ACHN (cell line): ENCODE measurements around the gene DNASE2.
"Not testable (repeated sequence)": the region's sequence is repeated elsewhere in the genome, so short reads cannot be mapped to it uniquely, and the experiment has no call there.

Experiments used
- DNase-seq: peaks from one replicate; pipeline ENCODE4 v3.0.0-alpha.2; 2015
- in situ Hi-C: cut with HindIII; loops from 2 replicates; pipeline ENCODE4 v1.10.0; 2017; ENCODE audit warnings: low sequenced_read_pairs, low pct_ligation_motif_present, low pct_unique_long_range_greater_than_20kb

Gene DNASE2

DNA sequence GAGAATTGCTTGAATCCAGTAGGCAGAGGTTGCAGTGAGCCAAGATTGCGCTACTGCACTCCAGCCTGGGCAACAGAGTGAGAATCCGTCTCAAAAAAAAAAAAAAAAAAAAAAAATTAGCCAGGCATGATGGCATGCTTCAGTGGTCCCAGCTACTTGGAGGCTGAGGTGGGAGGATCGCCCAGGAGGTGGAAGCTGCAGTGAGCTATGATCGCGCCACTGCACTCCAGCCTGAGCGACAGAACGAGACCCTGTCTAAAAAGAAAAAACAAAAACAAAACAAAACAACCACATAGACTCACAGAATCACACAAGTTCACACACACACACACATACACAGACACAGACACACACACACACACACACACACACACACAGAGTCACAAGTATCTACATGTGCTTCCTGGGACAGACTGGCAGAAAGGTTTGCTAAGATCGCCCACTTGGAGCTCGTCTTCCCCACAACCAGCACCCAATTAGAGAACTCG lies 9.1 kb upstream of the DNASE2 start:
- DNase-seq, in situ Hi-C loops: not testable (repeated sequence)

DNA sequence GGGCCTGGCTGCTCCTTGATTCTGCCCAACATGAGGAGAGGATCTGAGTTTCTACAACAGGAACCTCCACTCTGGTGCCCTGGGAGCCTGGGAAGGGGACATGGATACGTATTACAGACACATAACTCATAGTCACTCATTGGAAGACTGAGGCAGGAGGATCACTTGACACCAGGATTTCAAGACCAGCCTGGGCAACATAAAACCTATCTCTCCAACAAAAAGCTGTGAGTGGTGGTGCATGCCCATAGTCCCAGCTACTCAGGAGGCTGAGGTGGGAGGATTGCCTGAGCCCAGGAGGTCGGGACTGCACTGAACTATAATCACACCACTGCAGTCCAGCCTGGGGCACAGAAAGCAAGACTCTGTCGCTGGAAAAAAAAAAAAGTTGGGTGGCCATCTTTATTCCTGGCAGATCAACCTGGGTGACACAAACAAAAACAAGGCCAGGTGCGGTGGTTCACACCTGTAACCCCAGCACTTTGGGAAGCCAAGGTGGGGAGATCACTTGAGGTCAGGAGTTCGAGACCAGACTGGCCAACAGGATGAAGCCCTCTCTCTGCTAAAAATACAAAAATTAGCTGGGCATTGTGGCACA lies 6.9 kb upstream of the DNASE2 start:
- DNase-seq, result no peak
- in situ Hi-C loops, result no loop called here

DNA sequence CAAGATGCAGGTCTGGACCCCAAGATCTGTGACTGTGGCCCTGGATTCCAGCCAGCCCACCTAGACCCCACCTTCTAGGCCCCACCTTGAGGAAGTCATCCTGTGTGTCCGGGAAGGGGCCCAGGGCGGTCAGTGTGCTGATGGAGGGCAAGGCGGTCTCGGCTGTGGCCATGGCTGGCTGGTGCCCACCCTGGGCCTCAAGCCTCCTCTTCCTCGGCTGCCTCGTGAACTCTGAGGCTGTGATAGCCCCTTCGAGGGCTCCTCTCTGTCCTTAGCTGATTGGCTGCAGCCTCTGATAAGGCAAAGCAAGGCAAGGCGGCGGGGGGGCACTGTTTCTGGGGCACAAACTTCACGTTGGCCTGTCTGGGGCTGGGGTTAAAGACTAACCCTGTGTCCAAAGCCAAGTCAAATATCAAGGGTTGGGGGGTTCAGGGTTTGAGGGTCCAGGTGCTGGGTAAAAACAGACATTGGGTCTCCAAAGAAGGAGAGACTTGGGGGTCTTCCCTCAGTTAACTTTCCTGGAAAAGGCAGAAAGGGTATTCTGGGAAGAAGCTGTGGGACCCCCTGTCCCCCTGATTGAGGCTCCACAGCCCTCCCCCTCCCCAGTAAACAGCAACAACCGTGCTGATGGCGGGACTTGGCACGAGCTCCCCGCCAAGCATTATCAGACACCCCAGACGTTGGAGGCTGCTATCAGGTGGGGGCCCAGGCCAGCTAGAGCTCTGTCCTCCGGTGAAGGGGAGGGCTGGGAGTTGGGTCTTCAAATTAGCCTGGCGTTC lies 5.9 kb upstream of the DNASE2 start, which contains the start of gene KLF1:
TSS of gene KLF1 (minus strand) at position 233 of the 779 bp plus-strand sequence. CDS start at position 172, 61 bp downstream.
- in situ Hi-C loops, result no loop called here
- no peak for DNase-seq

DNA sequence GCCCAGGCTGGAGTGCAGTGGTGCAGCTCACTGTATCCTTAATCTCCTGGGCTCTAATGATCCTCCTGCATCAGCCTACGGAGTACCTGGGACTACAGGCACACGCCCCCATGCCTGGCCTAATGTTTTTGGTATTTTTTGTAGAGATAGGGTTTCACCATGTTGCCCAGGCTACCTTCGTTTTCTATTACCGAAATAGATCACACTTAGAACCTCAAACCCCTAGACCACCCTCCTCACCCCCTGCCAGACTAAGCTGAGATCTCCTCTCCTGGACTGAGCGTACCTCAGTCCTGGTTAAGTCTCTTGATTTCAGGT lies 5.4 kb upstream of the DNASE2 start:
- in situ Hi-C loops, result no loop called here
- DNase-seq, result no peak

DNA sequence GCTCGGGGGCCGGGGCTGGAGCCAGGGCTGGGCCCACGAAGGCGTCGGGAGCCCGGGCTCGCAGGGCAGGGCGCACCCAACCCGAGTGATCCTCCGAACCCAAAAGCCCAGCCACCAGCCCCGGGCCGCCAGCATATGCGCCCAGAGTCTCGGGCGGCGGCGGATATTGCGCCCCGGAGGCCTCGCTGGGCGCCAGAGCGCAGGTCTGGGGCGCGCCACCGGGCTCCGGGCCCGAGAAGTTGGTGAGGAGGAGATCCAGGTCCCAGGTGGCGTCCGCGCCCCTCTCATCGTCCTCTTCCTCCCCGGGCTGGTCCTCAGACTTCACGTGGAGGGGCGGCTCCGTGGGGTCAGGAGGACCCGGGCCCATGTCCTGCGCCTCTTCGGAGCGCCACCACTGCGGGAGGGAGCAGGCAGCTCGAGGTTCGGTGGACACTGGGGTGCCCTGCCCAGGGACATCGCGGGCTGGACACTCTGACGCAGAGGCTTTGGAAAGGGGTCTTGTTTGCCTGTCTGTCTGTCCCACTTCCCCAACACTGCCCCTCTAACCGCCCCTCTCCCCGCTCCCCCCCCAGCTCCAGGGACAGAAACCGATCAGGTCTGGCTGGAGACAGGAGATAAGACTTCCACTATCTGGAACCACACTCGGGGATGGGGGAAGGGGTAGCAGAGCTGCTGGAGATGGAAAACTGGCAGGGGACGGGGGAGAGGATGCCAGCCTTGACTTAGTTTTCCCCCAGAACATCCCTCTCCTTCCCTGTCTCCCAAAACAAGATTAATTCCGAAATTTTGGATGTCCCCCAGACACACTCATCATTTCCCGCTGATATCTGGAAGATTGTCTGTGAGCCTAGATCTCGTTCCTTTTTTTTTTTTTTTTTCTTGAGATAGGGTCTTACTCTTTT lies 4.8 kb upstream of the DNASE2 start:
- no peak for DNase-seq
- in situ Hi-C loops, result no loop called here

DNA sequence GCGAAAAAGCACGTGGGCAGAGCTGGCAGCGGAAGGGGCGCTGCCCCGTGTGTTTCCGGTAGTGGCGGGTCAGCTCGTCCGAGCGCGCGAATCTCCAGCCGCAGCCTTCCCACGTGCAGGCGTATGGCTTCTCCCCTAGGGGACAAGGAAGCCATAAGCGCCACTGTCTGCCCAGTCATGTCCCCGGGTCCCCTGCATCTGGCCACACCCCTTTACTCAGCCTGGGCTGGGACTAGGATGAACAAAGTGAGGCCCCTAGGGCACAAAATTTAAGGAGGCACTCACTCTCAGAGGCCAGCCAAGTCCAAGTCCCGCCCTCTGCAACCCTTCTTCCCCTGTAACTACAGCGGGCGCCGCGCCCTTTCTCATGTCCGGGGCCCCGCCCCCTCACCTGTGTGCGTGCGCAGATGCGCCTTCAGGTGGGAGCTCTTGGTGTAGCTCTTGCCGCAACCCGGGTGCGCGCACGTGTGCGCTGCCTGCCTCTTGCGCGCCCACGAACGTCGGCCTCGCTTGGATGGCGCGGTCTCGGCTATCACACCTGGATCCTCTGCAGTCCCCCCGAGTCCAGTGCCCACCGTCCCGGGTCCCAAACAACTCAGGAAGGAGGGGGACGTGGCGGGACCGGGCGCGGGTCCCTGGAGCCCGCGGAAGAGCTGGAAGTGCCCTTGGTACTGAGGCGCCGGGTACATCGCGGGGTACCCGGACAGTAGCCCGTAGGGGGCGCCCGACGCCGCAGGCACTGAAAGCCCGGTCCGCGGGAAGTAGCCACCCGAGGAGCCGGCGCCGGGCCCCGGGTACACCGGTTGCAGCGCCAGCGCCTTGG lies 3.9 kb upstream of the DNASE2 start:
- no peak for DNase-seq
- in situ Hi-C loops, result no loop called here

DNA sequence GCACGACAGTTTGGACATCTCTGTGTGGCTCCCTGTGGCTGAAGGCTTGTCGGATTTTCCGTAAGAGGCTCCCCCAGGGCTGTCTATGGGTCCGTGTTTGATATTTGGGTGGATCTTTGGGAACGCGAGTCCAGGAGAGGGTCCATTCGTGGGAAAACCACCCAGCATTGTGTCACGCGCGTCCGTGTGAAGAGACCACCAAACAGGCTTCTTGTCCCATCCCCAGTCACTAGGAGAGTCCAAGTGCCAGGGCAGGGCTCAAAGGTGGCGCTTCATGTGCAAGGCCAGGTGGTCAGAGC lies 3.3 kb upstream of the DNASE2 start:
- in situ Hi-C loops, result no loop called here
- no peak for DNase-seq

DNA sequence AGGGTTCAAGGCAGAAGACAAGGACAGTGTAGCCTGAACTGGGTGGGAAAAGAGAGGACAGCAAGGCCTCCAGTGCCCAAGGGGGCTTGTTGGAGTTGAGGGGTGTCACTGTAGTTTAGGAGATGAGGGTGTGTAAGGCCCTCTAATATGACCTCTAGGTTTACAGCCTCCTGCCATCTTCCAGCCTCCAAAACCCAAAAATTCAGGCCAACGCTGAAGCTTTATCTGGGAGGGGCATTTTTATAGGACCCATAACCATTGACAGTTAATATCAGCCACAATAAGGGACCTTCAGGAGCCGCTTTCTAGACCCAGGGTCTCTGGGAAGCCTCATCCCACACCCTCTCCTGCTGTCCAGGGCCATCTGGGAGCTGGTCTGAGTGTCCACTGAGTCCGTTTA lies 3.0 kb upstream of the DNASE2 start:
- DNase-seq, result no peak
- in situ Hi-C loops, result no loop called here

DNA sequence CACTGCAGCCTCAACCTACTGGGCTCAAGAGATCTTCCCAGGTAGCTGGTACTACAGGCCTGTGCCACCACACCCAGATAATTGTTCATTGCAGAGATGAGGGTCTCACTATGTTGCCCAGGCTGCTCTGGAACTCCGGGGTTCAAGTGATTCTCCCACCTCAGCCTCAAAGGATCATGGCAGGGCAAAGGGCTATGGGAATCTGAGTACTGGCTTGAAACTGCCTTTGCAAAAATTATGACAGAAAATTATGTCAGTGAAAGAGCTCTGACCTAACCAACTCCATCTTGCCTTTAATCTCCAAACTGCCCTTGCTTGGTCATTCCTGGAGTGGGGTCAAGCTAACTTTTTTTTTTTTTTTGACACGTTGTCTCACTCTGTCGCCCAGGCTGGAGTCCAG lies 1.3 kb upstream of the DNASE2 start:
- DNase-seq, result no peak
- in situ Hi-C loops, result no loop called here

DNA sequence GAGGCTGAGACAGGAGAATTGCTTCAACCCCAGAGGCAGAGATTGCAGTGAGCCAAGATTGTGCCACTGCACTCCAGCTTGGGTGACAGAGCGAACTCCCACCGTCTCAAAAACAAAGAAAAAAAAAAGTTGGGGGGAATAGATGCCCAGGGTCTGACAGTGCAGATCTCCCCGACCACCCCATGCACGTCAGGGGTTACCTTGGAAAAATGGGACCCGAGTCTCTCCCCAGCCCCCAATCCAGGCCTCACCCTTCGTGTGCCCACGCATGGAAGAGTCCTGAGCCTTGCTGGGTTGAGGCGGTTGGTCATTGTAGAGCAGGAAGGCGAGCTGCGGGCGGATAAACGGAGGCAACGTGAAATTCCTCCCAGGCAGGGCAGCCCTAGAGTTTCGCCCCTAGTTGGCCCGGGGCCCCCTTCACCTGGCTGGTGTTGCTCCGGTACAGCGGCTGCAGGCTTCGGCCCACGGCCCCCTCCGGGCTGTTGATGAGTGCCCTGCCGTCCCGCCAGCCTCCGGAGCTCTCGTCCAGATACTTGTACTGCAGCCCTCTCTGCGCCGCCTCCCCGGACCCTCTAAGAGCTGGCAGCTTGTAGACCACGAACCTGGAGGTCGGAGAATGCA lies 588 bp downstream of the DNASE2 start:
- in situ Hi-C loops, result no loop called here

DNA sequence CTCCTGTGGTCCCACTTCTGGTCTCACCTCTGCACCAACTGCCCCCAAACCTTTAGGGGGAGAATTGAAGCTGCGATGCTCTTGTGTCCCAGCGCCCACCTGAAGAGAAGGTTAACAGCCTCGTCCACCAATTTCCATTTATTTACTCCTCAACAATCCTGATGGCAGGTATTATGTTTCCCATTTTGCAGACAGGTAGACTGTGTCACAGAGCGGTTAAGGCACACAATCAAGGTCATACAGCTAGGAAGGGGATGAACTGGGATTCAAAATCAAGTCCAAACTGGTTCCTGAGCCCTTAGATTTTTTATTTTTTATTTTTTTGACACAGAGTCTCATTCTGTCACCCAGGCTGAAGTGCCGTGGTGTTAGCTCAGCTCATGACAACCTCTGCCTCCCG lies 6.2 kb downstream of the DNASE2 start:
- in situ Hi-C loops, result no loop called here
- no peak for DNase-seq

More for the DNA sequence above, 588 bp downstream of the DNASE2 start:
- DNase-seq, result no peak

DNA sequence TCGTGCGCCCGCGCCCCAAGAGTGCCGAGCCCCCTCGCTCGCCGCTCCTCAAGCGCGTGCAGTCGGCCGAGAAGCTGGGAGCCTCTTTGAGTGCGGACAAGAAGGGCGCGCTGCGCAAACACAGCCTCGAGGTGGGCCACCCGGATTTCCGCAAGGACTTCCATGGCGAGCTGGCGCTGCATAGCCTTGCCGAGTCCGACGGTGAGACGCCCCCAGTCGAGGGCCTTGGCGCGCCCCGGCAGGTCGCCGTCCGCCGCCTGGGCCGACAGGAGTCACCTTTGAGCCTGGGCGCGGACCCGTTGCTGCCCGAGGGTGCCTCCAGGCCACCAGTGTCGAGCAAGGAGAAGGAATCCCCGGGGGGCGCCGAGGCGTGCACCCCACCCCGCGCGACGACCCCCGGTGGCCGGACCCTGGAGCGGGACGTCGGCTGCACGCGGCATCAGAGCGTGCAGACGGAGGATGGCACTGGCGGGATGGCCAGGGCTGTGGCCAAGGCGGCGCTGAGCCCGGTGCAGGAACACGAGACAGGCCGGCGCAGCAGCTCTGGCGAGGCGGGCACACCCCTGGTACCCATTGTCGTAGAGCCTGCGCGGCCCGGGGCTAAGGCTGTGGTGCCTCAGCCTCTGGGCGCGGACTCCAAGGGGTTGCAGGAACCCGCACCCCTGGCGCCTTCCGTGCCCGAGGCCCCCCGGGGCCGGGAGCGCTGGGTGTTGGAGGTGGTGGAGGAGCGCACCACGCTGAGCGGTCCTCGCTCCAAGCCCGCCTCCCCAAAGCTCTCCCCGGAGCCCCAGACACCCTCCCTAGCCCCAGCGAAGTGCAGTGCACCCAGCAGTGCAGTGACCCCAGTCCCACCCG lies 7.1 kb downstream of the DNASE2 start:
- DNase-seq, result no peak
- in situ Hi-C loops, result no loop called here

DNA sequence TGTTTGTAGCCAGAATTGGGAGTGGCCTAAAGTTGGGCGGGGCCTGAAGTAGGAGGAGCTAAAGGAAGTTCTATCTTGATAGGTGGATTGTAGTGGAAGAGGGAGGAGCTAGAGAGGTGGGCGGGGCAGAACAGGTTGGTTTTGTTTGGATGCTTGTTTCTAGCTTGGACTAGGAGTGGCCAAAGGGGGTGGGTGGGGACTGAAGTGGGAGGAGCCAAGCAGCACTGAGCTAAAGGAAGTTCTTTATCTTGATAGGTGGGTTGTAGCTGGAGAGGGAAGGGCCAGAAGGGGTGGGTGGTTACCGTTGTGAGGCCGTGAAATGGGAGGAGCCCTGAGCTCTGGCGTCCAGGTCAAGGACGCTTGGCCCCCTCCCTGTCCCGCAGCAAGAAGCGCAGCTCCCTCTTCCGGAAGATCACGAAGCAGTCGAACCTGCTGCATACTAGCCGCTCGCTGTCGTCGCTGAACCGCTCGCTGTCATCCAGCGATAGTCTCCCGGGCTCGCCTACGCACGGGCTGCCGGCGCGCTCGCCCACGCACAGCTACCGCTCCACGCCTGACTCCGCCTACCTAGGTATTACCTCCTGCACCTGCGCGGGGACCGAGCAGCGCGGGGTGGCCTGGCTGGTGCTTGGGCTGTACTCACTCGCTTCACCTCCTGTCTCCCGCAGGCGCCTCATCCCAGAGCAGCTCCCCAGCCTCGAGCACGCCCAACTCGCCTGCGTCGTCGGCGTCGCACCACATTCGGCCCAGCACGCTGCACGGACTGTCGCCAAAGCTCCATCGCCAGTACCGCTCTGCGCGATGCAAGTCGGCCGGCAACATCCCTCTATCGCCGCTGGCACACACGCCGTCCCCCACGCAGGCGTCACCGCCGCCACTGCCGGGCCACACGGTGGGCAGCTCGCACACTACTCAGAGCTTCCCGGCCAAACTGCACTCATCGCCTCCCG lies 8.0 kb downstream of the DNASE2 start:
- DNase-seq, result peak; percentile 72
- in situ Hi-C loops, result no loop called here

DNA sequence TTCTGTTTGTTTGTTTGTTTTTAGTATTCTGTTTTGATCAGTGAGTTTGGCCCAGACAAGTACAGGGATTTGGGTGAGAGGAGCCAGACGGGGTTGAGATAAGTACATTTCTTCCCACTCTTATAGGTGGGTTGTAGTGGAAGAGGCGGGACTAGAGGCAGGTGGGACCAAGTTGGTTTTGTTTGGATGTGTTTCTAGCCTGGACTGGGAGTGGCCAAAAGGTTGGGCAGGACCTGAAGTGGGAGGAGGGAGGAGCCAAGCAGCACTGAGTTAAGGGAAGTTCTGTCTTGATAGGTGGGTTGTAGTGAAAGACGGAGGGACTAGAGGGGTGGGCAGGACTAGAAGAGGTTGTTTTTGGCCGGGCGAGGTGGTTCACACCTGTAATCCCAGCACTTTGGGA lies 9.0 kb downstream of the DNASE2 start:
- no peak for DNase-seq
- in situ Hi-C loops, result no loop called here

DNA sequence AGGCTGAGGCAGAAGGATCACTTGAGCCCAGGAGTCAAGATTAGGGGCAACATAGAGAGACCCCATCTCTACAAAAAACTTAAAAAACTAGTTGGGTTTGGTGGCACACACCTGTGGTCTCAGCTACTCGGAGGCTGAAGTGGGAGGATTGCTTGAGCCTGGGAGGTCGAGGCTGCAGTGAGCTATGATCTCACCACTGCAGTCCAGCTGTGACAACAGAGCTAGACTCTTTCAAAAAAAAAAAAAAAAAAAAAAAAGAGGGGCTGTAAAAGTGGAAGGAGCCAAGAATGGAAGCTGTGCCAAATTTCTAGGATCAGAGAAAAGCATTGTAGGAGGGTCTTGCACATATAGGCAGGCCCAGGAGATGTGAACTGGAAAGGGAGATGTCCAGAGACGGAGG lies 9.6 kb downstream of the DNASE2 start:
- no peak for DNase-seq
- in situ Hi-C loops, result no loop called here

DNA sequence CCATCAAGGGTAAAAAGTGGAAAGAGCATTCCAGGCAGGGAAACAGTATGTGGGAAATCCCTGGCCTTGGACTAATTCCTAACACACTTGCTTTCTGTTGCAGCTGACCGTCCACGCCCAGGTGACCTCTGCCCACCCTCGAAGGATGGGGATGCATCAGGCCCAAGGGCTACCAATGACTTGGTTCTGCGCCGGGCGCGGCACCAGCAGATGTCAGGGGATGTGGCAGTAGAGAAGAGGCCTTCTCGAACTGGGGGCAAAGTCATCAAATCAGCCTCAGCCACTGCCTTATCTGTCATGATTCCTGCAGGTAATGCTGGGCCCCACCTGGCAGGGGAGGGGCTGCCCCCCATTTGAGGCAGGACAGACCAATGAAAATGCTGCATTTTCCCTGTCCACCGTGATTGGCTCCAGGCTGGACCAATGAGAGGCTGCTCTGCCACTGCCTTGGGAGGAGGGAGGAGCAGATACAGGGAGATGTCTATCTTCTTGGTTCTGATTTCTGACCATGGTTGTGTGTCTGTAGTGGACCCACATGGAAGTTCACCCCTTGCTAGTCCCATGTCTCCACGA lies 12.6 kb downstream of the DNASE2 start:
- in situ Hi-C loops, result no loop called here
- no peak for DNase-seq
